ENCODE data around the gene SV2B.

- TF ChIP-seq, protein P1, sequence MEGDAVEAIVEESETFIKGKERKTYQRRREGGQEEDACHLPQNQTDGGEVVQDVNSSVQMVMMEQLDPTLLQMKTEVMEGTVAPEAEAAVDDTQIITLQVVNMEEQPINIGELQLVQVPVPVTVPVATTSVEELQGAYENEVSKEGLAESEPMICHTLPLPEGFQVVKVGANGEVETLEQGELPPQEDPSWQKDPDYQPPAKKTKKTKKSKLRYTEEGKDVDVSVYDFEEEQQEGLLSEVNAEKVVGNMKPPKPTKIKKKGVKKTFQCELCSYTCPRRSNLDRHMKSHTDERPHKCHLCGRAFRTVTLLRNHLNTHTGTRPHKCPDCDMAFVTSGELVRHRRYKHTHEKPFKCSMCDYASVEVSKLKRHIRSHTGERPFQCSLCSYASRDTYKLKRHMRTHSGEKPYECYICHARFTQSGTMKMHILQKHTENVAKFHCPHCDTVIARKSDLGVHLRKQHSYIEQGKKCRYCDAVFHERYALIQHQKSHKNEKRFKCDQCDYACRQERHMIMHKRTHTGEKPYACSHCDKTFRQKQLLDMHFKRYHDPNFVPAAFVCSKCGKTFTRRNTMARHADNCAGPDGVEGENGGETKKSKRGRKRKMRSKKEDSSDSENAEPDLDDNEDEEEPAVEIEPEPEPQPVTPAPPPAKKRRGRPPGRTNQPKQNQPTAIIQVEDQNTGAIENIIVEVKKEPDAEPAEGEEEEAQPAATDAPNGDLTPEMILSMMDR (conservative IDR thresholded peaks at IDR 0.05): no peak
- TF ChIP-seq ZFX (IDR thresholded peaks at IDR 0.05): no peak
Measured at GRCh38 chr15:91196127-91196526, 96.1 kb downstream of the SV2B start.

Measured in C4-2B (cell line).